GM12875 (cell line): ENCODE data around the gene FOXO6.
A peak's percentile ranks its signal among the peaks of the same experiment; 100 is the strongest.

Source experiments
- H3K4me3 ChIP-seq: one replicate; pipeline ENCODE4 v1.5.1; 2011; ENCODE audit warnings: low read depth, low read length, control low read depth
- TF ChIP-seq, protein P1 (sequence below): IDR thresholded peaks from 2 replicates; pipeline ENCODE4 v1.5.1; 2011; ENCODE audit warnings: low read depth, mild to moderate bottlenecking, control low read depth, inconsistent platforms, low read length, moderate library complexity, borderline replicate concordance; ENCODE audit not compliant: insufficient read depth

FOXO6 gene

DNA sequence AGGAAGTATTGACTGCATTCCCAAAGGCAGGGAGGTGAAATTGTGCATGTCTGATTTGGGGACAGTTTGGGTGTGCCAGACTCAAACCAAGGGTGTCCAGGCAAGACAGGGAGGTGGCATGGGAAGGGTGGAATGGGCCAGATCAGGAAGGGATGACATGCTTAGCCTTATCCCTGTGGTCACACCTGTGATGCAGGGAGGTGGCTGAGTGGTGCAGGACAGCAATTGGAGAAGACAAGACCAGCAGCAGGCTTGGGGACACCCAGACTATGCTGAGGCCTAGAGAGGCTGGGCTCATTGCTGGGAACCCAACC, 4.0 kb downstream of the FOXO6 start:
- TF ChIP-seq, protein P1, sequence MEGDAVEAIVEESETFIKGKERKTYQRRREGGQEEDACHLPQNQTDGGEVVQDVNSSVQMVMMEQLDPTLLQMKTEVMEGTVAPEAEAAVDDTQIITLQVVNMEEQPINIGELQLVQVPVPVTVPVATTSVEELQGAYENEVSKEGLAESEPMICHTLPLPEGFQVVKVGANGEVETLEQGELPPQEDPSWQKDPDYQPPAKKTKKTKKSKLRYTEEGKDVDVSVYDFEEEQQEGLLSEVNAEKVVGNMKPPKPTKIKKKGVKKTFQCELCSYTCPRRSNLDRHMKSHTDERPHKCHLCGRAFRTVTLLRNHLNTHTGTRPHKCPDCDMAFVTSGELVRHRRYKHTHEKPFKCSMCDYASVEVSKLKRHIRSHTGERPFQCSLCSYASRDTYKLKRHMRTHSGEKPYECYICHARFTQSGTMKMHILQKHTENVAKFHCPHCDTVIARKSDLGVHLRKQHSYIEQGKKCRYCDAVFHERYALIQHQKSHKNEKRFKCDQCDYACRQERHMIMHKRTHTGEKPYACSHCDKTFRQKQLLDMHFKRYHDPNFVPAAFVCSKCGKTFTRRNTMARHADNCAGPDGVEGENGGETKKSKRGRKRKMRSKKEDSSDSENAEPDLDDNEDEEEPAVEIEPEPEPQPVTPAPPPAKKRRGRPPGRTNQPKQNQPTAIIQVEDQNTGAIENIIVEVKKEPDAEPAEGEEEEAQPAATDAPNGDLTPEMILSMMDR = no peak

DNA sequence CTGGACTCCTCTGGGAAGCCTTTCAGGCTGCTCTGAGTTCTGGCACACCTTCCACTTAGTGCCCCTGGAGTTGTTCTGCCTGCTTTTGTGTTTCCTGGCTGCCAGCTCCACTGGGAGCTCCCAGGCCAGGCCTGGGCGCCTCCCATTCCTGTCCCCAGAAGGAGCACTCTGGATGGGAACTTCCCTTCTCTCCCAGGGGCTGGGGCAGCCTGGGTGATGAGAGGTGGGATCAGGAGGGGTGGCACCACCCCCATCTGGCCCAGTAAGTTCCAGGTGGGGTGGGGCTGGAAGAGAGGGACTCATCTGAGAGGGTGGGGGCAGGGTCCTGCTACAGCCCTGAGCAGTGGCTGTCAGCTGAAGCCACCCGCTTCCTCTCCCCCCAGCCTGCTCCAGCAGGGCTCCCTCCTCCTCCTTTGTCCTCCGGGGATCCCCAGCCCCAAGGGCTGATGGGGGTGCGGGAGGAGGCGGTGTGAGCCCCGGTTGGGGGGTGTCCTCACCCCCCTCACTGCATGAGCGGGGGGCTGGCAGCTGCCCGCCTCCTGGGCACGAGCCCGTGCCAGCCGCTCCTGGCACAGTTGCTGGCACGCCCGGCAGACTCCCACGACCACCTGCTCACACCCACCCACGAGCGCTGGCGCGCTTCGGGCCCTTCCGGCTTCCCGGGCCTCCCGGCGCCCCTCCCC, 4.7 kb downstream of the FOXO6 start:
- H3K4me3 ChIP-seq = peak overlapping the region; percentile 41
- TF ChIP-seq, protein P1 = no peak

More for the DNA sequence above, 4.0 kb downstream of the FOXO6 start:
- no peak overlapping the region for H3K4me3 ChIP-seq

DNA sequence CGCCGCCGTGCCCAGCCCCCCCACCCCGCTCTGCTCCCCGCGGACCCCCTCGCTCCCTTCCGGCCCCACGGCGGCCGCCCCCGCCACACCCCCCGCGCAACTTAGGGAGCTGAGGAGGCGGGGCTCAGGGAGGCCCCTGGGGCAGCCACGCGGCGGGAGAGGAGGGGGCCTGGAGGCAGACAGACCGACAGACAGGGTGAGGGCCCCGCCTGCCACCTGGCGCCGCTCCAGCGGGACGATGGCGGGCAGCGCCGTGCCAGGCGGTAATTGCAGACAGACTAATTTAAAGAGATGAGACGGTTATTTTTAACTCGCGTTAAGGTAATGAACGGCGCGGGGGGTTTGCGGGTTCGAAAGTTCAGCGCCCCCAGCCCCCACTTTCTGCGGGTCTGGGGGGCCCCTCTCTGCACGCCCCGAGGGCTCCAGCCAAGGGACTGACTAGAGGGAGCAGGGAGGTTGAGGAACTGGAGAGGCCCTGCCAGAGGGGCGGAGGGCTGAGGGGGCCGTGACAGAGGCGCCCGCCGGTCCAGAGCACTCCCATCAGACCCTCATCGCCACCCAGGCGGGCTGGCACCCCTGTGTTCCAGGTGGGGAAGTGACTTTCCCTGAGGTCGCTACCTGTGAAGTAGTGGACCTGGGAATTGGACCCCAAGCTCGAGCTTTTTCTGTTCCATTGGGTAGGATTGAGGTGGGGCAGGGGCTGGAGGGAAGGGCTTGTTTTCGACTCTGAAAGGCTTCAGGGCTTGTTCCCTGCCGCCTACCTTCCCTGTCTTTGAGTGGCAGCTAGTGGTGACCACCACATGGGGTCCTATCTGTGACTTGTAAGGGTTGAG, 5.4 kb downstream of the FOXO6 start:
- TF ChIP-seq, protein P1 = no peak

DNA sequence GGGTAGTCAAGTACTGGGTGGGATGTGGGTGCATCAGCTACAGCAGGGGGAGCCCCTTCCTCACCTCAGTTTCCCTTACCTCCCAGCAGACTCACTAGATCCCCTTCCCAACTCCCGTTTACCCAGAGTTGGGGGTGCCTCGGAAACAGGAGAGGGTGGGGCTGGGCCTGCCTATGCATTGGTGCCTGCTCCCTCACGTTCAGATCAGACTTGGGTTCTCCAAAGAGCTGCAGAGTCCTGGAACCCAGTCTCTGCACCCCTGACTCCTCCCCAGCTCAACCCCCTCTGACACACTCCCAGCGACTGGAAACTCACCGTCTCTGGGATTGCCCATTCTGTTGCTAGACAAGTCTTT, 6.0 kb downstream of the FOXO6 start:
- H3K4me3 ChIP-seq = no peak overlapping the region
- TF ChIP-seq, protein P1 = no peak

More for the DNA sequence above, 5.4 kb downstream of the FOXO6 start:
- H3K4me3 ChIP-seq = peak overlapping the region; percentile 41

DNA sequence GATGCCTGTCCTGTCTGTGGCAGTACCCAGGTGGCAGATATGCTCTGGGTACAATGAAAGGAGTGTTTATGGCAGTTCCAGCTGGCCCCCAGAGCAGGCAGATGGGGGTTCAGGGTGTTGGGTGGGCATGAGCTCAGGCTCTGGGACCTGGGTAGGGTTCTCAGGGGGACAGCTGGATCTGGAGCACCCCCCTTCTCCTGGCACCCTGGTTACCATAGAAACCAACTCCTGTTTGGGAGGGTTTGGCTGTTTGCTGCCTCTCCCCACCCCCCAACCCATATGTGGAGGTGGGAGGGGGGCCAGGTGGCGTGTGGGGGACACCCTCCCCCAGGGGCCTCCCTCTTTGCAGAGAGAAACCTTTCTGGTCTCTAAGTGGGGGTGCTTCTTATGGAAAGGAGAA, 7.1 kb downstream of the FOXO6 start:
- TF ChIP-seq, protein P1 = no peak

DNA sequence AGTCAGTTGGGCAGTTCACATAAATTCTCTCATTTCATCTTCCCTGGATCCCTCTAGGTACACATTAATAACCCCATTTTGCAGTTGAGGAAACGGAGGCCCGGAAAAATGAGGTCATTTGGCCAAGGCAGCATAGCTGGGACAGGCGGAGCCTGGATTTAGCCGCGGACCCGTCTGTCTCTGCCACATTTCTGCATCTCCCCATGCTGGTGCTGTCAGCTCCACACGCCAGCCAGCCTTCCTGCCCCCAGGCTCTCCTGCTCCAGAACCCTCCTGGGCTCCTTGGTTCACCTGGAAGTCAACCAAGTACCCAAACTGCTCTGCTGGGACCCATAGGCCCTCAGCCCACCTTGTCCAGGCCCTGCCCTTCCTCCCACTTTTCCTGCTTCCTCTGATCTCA, 7.6 kb downstream of the FOXO6 start:
- TF ChIP-seq, protein P1 = no peak
- H3K4me3 ChIP-seq = no peak overlapping the region

More for the DNA sequence above, 7.1 kb downstream of the FOXO6 start:
- no peak overlapping the region for H3K4me3 ChIP-seq

DNA sequence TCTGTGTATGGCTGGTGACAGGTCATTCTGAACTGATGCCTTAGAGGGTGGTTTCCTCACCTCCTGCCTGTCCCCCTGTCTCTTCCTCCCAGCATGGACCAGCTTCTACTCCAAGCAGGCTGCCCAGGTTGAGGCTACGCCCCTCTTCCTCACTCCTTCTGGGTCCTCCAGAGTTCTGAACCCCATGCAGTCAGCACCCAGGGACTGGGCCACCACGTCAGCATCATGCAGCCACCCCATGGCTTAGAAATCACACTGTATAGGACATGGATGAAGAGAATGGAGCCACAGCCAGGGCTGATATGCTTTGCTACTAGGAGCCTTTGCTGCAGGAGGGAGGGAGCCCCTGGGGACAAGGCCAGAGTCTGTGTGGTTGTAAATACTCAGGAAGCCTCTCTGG, 8.3 kb downstream of the FOXO6 start:
- H3K4me3 ChIP-seq = no peak overlapping the region
- TF ChIP-seq, protein P1 = no peak
